ENCODE results near the gene TAT.

DNA sequence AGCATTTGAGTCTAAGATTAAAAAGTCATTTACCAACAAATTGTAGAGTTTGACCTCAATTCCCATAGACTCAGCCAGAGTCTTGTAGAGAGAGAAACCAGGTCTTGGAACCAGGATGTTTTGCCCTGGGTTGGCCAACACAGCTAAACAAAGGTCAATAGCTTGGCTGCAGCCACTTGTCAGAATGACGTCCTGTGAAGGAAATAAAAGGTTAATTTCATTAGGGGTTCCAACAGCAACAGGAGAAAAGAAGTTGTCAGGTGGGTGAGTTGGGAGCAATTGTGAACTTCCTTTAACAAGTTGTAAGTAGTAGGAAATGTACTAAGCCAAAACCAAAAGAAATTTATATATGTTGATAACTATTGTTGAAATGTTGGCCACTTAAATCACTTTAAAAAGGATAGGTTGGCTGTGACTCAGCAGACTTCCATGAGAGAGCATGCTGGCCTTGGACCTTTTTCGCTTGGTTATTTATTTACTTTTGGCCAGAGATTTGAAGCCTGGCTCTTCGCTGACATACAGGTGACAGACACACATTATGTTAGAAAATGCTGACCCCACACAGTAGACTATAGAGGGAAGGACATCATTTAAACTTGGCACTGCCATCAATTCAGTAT, 4.3 kb downstream of the TAT start:
- TF ChIP-seq EZH2 (IDR thresholded peaks at IDR 0.05; ENCODE audit: insufficient read depth, poor library complexity, severe bottlenecking) (no peak), EZH2phosphoT487 (IDR thresholded peaks at IDR 0.05; ENCODE audit: insufficient read depth, low read depth) (no peak)

Measured in GM23248 (cell line).